ENCODE data around the gene RHBDL1. TPM values are rescaled to one million over a fixed set of nuclear protein-coding genes. Genes with fewer than 3 reads are reported as not detected.

RHBDL1 gene
- total RNA-seq, 1 donor, result 1.3 TPM

DNA sequence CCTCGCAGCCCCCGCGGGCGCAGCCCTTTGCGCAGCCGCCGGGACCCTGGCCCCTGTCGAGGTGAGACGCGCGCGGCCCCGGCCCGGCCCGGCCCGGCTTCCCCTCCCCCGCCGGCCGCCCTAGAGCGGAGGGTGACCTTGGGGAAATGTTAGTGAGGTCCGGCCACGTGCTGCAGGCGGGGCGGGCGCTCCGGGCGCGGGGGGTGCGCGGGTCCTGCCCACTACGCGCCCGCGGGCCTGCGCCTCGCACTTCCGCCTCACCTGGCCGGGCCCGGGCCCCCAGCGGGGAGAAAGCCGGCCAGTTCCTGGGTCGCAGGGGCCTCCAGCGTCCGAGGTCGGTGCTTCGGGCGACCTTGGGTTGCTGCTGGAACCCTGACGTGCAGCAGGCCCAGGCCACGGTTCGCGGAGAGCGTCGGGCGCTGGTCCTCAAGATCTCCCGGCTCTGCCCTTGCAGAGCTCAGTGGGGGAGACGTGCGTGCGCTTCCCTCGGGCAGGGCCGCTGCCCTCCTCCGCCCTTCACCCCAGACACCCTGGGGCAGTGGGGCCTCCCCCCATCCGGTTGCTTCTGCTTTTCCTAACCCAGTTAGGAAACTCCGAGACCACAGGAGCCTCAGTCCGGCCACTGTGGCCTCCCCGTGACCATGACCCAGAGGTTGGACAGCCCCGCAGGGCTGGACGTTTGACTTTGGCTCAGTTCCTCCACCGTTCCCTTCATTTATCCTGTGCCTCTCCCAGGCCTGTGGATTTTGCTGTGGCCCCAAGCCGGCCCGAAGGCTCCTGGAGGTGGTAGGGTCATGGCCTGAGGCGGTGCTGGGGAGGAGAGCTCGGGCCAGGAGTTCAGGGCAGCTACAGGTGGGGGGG, 33.1 kb upstream of the RHBDL1 start:
- TF ChIP-seq, protein P1, sequence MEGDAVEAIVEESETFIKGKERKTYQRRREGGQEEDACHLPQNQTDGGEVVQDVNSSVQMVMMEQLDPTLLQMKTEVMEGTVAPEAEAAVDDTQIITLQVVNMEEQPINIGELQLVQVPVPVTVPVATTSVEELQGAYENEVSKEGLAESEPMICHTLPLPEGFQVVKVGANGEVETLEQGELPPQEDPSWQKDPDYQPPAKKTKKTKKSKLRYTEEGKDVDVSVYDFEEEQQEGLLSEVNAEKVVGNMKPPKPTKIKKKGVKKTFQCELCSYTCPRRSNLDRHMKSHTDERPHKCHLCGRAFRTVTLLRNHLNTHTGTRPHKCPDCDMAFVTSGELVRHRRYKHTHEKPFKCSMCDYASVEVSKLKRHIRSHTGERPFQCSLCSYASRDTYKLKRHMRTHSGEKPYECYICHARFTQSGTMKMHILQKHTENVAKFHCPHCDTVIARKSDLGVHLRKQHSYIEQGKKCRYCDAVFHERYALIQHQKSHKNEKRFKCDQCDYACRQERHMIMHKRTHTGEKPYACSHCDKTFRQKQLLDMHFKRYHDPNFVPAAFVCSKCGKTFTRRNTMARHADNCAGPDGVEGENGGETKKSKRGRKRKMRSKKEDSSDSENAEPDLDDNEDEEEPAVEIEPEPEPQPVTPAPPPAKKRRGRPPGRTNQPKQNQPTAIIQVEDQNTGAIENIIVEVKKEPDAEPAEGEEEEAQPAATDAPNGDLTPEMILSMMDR (IDR thresholded peaks at IDR 0.05; ENCODE audit: insufficient read depth, low read depth, low read length), result no peak
- H3K4me3 ChIP-seq (ENCODE audit: low read depth, low read length), result peak overlapping the region; percentile 81
- no peak for DNase-seq (ENCODE audit: low read depth)

DNA sequence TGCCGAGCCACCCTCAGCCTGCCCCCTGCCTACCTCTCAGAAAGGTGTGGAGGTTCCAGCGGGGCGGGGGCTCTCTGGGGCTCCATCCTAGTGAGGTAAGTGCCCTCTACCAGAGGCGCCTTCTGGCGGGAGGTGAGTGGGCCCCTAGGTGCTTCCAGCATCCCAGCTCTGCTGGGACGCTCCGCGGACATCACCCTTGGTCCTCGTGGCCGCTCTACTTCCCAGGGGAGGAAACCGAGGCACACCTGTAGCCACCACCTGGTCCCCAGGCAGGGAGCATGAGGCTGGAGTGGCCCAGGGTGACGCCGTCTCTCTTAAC, 32.5 kb upstream of the RHBDL1 start:
- TF ChIP-seq, protein P1 (IDR thresholded peaks at IDR 0.05; ENCODE audit: insufficient read depth, low read depth, low read length), result no peak
- DNase-seq (ENCODE audit: low read depth), result no peak
- H3K4me3 ChIP-seq (ENCODE audit: low read depth, low read length), result peak overlapping the region; percentile 81

DNA sequence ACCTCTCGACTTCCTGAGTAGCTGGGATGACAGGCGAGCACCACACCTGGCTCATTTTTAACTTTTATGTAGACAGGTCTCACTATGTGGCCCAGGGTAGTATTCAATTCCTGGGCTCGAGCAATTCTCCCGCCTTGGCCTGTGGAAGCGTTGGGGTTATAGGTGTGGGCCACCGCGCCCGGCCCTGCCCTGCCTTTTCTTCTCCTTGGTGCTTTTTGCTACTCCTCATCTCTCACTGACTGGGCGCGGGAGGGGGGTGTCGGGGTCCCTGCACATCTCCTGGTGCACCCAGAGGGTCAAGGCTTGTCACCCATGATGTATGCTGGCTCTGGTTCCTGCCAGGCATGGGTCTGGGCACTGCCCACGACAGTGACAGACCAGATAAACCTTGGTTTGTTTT, 30.9 kb upstream of the RHBDL1 start:
- no peak for DNase-seq (ENCODE audit: low read depth)
- TF ChIP-seq, protein P1 (IDR thresholded peaks at IDR 0.05; ENCODE audit: insufficient read depth, low read depth, low read length), result no peak
- no peak overlapping the region for H3K4me3 ChIP-seq (ENCODE audit: low read depth, low read length)

DNA sequence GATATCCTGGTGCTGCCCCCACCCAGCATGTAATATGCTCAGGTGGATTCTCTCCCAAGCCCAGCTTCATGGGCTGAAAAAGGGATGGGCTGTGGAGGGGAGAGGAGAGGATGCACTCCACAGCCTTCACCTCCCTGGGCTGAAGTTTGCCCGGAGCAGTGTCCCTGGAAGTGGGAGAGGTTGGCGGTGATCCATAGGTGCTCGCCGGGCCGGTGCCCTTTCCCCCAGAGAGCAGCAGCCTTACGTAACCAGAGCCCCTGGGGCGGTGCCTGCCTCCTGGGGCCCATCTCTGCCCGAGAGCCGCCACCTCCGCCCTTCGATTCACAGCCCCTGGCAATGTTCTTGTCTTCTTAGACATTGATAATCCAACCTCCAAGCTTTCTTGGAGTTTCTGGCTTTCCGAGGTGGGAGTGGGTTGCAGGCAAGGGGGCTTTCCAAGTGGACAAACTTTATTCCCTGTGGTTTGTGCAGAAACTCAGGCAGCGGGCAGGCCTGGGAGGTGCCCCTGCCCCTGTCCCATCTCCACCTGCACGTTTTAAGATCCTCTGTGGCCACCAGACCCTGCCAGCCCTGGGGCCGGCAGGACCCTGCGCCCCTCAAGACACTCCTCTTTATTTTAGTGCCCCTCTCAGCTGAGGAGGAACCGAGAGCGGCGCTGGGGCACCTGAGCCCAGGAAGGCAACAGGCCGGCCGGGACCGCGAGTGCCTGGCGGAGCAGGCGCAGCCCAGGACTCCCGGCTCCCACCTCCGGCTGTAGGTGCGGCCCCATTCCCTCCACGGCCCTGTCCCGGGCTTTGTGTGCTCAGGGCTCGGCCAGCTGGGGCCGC, 29.4 kb upstream of the RHBDL1 start:
- TF ChIP-seq, protein P1 (IDR thresholded peaks at IDR 0.05; ENCODE audit: insufficient read depth, low read depth, low read length), result no peak
- no peak overlapping the region for H3K4me3 ChIP-seq (ENCODE audit: low read depth, low read length)
- DNase-seq (ENCODE audit: low read depth), result no peak

DNA sequence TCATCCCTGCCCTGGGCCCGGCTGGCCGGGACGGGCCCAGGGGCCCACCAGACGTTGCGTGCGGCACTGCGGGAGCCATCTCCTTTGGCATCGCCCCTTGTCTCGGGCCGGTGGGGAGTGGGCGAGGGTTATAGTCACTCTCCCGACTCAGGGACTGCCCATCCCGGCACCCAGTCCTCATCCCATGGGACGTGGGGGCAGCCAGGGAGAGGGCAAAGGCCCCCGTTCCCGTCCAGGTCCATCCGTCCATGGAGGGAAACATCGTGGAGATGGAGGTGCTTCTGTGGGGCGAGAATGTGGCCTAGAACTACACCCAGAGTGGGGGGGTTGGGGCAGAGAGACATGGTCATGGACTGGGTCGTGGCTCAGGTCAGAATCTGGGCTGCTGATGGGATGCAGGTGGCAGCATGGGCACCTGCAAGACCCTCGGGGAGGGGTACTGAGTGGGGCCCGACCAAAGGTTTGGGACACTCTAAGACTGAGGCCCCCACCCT, 28.7 kb upstream of the RHBDL1 start:
- TF ChIP-seq, protein P1 (IDR thresholded peaks at IDR 0.05; ENCODE audit: insufficient read depth, low read depth, low read length), result no peak
- no peak for DNase-seq (ENCODE audit: low read depth)
- no peak overlapping the region for H3K4me3 ChIP-seq (ENCODE audit: low read depth, low read length)

DNA sequence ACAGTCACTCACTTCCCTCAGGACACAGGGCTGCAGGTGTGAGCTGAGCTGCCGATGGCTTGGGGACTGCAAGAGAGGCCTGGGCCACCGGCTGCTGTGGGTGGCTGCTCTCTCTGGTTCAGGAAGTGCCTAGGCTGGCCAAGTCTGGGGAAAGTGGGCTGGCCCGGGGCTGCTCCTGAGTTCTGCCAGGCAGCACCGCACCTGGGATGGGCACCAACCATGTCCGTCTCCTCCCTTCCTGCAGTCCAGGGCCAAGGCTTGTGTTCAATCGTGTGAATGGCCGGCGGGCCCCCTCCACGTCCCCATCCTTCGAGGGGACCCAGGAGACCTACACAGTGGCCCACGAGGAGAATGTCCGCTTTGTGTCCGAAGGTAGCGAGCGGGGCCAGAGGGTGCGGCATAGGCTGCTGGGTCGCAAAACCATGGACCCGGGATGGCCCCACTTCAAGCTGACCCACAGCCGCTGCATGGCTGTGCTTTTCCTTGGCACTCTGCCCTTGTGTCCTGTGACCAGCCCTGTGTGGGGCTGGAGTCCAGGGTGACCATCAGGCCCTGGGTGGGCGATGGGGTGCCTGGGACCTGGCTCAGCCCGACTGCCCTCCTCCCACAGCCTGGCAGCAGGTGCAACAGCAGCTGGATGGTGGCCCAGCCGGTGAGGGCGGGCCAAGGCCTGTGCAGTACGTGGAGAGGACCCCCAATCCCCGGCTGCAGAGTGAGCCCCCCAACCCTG, 28.1 kb upstream of the RHBDL1 start:
- H3K4me3 ChIP-seq (ENCODE audit: low read depth, low read length), result no peak overlapping the region

More for the DNA sequence above, 28.1 kb upstream of the RHBDL1 start:
- TF ChIP-seq, protein P1 (IDR thresholded peaks at IDR 0.05; ENCODE audit: insufficient read depth, low read depth, low read length), result no peak
- no peak for DNase-seq (ENCODE audit: low read depth)
